GM13976 (cell line): ENCODE data around the gene ZNF207.

Experiments used
- DNase-seq: peaks from one replicate; pipeline ENCODE4 v3.0.0; 2012; ENCODE audit warnings: low spot score
- in situ Hi-C: fragments of 300-500 bp; cut with MboI; formaldehyde crosslinking; loops from one replicate; pipeline ENCODE4 v1.12.0; 2022; ENCODE audit warnings: low sequenced_read_pairs, mixed read lengths, inconsistent platforms; ENCODE audit not compliant: unreplicated experiment
- TF ChIP-seq, protein P1 (sequence below): IDR thresholded peaks from 2 replicates; pipeline ENCODE4 v1.5.1; 2012; ENCODE audit warnings: borderline replicate concordance, mild to moderate bottlenecking; ENCODE audit not compliant: insufficient read depth; ENCODE audit errors: extremely low read depth, missing control alignments, control extremely low read depth

ZNF207 gene

DNA sequence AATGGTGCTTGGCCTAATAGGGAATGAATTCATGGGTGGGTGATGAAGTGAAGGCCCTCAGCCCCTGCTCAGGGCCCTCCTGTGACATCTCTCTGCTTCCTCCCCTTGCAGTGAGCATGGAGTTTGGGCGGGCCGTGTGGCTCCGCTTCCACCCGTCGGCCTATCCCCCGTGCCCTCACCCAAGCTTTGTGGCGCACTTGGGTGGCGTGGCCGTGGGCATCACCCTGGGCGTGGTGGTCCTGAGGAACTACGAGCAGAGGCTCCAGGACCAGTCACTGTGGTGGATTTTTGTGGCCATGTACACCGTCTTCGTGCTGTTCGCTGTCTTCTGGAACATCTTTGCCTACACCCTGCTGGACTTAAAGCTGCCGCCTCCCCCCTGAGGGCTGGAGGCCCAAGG lies 29.1 kb upstream of the ZNF207 start:
- TF ChIP-seq, protein P1, sequence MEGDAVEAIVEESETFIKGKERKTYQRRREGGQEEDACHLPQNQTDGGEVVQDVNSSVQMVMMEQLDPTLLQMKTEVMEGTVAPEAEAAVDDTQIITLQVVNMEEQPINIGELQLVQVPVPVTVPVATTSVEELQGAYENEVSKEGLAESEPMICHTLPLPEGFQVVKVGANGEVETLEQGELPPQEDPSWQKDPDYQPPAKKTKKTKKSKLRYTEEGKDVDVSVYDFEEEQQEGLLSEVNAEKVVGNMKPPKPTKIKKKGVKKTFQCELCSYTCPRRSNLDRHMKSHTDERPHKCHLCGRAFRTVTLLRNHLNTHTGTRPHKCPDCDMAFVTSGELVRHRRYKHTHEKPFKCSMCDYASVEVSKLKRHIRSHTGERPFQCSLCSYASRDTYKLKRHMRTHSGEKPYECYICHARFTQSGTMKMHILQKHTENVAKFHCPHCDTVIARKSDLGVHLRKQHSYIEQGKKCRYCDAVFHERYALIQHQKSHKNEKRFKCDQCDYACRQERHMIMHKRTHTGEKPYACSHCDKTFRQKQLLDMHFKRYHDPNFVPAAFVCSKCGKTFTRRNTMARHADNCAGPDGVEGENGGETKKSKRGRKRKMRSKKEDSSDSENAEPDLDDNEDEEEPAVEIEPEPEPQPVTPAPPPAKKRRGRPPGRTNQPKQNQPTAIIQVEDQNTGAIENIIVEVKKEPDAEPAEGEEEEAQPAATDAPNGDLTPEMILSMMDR: no peak
- no peak for DNase-seq
- in situ Hi-C loops: no loop called here

DNA sequence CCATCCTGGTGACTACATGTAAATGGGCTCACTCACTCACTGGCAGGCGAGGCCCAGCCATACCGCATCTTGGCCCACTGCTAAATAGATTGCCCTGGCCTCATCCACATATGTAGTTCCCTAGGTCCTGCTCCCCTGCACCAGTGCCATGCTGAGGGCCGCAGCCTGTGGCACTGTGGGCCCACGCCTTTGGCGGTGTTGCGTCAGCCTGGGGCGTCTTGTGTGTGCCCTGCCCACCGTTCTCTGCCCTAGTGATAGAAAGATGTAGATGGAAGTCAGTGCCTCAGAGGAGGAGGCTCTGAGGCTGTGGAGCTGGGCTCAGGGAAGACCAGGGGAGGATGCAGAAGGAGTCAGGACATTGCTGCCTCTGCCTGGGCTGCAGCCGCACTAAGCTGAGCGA lies 26.9 kb upstream of the ZNF207 start:
- TF ChIP-seq, protein P1: no peak

DNA sequence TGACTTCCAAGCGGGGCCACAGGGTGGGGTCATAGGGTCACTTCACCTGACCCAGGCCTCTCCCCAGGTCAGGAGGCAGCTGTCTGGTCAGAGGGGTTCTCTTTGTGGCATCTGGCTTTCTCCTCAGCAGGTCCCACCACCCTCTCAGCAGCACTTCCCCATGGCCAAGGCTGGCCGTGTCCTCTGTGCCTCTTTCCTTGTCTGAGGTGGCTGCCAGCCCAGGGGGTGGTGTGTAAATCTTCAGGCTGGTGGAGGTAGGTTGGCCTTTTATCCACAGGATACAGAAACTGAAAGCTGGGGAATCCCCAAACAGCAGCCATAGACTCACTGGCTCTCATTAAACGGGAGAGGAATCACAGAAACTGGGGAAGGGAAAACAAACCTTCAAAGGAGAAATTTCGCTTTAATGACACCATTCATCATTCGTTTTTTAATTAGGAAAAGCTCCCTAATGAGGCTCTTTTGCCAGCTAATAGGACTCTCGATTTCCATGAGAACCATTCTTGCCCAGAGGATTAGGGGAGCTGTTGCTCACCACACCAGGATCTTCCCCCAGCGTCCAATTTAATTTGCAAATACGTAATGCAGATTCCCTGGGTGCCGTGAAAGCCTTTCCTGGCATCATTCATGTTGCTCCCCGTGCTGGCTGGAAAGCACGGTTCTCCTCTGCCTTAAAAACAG lies 26.0 kb upstream of the ZNF207 start:
- TF ChIP-seq, protein P1: no peak
- in situ Hi-C loops: no loop called here
- no peak for DNase-seq

More for the DNA sequence above, 26.9 kb upstream of the ZNF207 start:
- peak; percentile 19 for DNase-seq
- in situ Hi-C loops: no loop called here

DNA sequence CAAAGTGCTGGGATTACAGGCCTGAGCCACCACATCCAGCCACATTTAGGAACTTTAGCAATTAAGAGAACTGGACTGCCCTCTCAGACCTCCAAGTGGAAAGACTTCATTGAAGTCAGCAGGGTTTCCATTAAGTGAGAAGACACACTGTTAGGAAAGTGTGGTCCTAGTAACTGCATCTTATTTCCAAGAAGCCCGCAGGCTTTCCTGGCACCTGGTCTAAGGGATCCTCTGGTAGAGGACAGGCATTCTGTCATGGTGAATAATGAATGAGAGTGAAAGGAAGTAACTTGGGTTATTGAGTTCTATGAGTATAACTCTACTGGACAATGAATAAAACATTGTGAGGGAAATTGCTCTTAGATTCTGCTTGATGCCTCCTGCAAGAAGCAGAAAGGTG lies 22.0 kb upstream of the ZNF207 start:
- in situ Hi-C loops: no loop called here
- DNase-seq: no peak

DNA sequence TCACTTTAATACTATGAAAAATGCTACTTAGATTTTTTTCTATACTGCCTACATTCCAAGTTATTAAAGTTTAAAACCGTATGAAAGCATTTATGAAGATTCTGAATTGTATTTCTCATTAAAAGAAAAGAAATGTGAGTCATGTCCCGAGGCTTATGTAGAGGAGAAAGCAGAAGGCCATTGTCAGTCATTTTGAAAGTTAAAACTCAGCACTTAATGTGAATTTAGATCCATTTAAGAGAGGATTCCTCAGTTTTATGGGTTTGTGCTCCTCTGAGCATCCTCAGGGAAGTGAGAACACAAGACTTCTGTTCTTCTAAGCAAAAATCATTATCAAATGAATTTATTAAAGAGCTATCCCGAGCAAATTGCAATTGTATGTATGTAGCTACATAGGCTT lies 19.8 kb upstream of the ZNF207 start:
- DNase-seq: no peak
- in situ Hi-C loops: no loop called here
- TF ChIP-seq, protein P1: no peak

More for the DNA sequence above, 22.0 kb upstream of the ZNF207 start:
- TF ChIP-seq, protein P1: no peak

DNA sequence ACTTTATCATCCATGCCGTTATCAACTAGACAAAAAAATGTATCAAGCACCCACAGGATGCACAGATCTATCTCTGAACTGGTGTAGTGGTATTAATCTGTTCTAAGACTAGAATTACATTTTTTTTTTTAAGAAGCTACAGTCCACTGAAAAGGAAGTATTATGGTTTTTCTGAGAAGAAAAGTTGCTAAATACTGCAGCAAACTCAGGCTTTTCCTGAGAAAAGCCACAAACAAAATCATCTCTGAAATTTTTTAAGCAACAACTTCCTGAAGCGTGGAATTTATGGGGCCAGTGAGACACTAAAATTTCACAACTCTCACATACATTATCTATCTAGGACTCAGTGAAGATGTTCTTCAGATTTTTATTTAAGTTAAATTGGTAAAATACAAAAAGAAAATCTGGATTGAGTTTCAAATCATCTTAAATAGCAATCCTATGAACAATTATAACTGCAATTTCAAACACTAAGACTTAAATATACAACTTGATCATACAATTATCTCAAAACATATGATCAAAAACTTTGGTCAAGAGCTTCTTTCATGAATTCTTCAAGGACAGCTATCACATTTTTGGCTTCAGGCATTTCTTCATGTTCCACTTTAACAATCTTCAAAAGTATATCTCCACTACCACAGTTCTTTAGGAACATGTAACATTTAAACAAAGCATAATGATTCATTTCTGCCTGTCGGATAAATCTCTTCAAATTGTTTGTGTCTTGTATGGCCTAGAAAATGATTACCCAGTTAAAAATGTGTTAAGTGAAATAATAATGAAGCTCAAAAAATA lies 18.5 kb upstream of the ZNF207 start:
- TF ChIP-seq, protein P1: no peak
- no peak for DNase-seq
- in situ Hi-C loops: no loop called here
